Trophoblast cell (in vitro differentiated cells and primary cell): Measurements from ENCODE around the gene PBX3.

ENCODE experiments used
- DNase-seq, 2 donors: peaks; one replicate each; pipeline ENCODE4 v3.0.0-alpha.2; 2016
- H2AFZ ChIP-seq: 2 replicates; pipeline ENCODE4 v1.6.1; 2013; ENCODE audit warnings: low read length, moderate library complexity, mild to moderate bottlenecking; ENCODE audit not compliant: insufficient read depth, poor library complexity
- H2AK5ac ChIP-seq: 2 replicates; pipeline ENCODE4 v1.6.1; 2013; ENCODE audit warnings: mild to moderate bottlenecking, low read length
- H2BK120ac ChIP-seq: 2 replicates; pipeline ENCODE4 v1.6.1; 2013; ENCODE audit warnings: low read length, mild to moderate bottlenecking, moderate library complexity; ENCODE audit not compliant: insufficient read depth, poor library complexity
- H2BK12ac ChIP-seq: 2 replicates; pipeline ENCODE4 v1.6.1; 2013; ENCODE audit warnings: mild to moderate bottlenecking, low read length, moderate library complexity
- H2BK5ac ChIP-seq: 2 replicates; pipeline ENCODE4 v1.6.1; 2013; ENCODE audit warnings: low read length, low read depth, moderate library complexity, mild to moderate bottlenecking; ENCODE audit not compliant: poor library complexity
- H3K14ac ChIP-seq: 2 replicates; pipeline ENCODE4 v1.6.1; 2013; ENCODE audit warnings: mild to moderate bottlenecking, low read length
- H3K18ac ChIP-seq: 2 replicates; pipeline ENCODE4 v1.6.1; 2013; ENCODE audit warnings: mild to moderate bottlenecking, low read length
- H3K23ac ChIP-seq: 2 replicates; pipeline ENCODE4 v1.6.1; 2013; ENCODE audit warnings: low read length
- H3K27ac ChIP-seq: 2 replicates; pipeline ENCODE4 v1.5.1; 2013; ENCODE audit warnings: low read depth, mild to moderate bottlenecking, inconsistent platforms, low read length, moderate library complexity
- H3K27me3 ChIP-seq: 2 replicates; pipeline ENCODE4 v1.6.1; 2013; ENCODE audit warnings: inconsistent platforms, mild to moderate bottlenecking, low read length, moderate library complexity; ENCODE audit not compliant: insufficient read depth
- H3K36me3 ChIP-seq, 2 experiments: 1 replicate in 1 of 2; 2 replicates in 1 of 2; pipeline ENCODE4 v1.6.1; 2013; ENCODE audit warnings: low read length in 2 of 2, mild to moderate bottlenecking in 2 of 2, moderate library complexity in 1 of 2; ENCODE audit not compliant: insufficient read depth in 2 of 2, control insufficient read depth in 1 of 2
- H3K4ac ChIP-seq: 2 replicates; pipeline ENCODE4 v1.6.1; 2013; ENCODE audit warnings: low read depth, mild to moderate bottlenecking, low read length, moderate library complexity
- H3K4me1 ChIP-seq, 2 experiments: 1 replicate in 1 of 2; 2 replicates in 1 of 2; pipeline ENCODE4 v1.6.1; 2013; ENCODE audit warnings: low read length in 2 of 2, mild to moderate bottlenecking in 2 of 2, moderate library complexity in 1 of 2; ENCODE audit not compliant: insufficient read depth in 2 of 2, control insufficient read depth in 1 of 2
- H3K4me2 ChIP-seq: 2 replicates; pipeline ENCODE4 v1.6.1; 2013; ENCODE audit warnings: inconsistent platforms, mild to moderate bottlenecking, low read length, moderate library complexity
- H3K4me3 ChIP-seq: 2 replicates; pipeline ENCODE4 v1.5.1; 2013; ENCODE audit warnings: mild to moderate bottlenecking, low read depth, low read length, inconsistent platforms
- H3K79me1 ChIP-seq: one replicate; pipeline ENCODE4 v1.6.1; 2013; ENCODE audit warnings: low read length
- H3K79me2 ChIP-seq: 2 replicates; pipeline ENCODE4 v1.6.1; 2013; ENCODE audit warnings: low read length, mild to moderate bottlenecking; ENCODE audit not compliant: control insufficient read depth, insufficient read depth, poor library complexity
- H3K9ac ChIP-seq: 2 replicates; pipeline ENCODE4 v1.6.1; 2013; ENCODE audit warnings: mild to moderate bottlenecking, low read length
- H3K9me3 ChIP-seq: 2 replicates; pipeline ENCODE4 v1.6.1; 2013; ENCODE audit warnings: low read depth, mild to moderate bottlenecking, control low read depth, inconsistent platforms, low read length; ENCODE audit not compliant: insufficient read depth
- H4K12ac ChIP-seq: 2 replicates; pipeline ENCODE4 v1.6.1; 2013; ENCODE audit warnings: low read depth, mild to moderate bottlenecking, low read length, moderate library complexity
- H4K8ac ChIP-seq: 2 replicates; pipeline ENCODE4 v1.6.1; 2013; ENCODE audit warnings: low read depth, mild to moderate bottlenecking, low read length, moderate library complexity
- H4K91ac ChIP-seq: one replicate; pipeline ENCODE4 v1.6.1; 2013; ENCODE audit warnings: low read depth, mild to moderate bottlenecking, low read length, moderate library complexity
- WGBS: extraction: QIAGEN DNeasy Blood & Tissue Kit; methylation state at CpG from one replicate; pipeline ENCODE4 v1.1.7; 2013; ENCODE audit warnings: missing lambda C conversion rate; ENCODE audit not compliant: insufficient read length, insufficient coverage; ENCODE audit errors: extremely low coverage; 5-methylcytosine and 5-hydroxymethylcytosine counted together

The PBX3 gene

GRCh38 chr9:125926936-125927335 lies 179.8 kb downstream of the PBX3 start:
- no peak overlapping the region for H4K91ac ChIP-seq
- no peaks in the 10 kb centered on the region for H3K27me3 ChIP-seq
- H3K23ac ChIP-seq: no peak overlapping the region
- DNase-seq: no peak
- no peak overlapping the region for H4K12ac ChIP-seq
- no peak overlapping the region for H3K14ac ChIP-seq
- no peak overlapping the region for H2BK5ac ChIP-seq
- no peak overlapping the region for H3K27ac ChIP-seq
- H3K9ac ChIP-seq: no peak overlapping the region
- no peaks in the 10 kb centered on the region for H3K79me1 ChIP-seq
- no peak overlapping the region for H2BK12ac ChIP-seq
- no peak overlapping the region for H2BK120ac ChIP-seq
- H2AFZ ChIP-seq: no peak overlapping the region
- no peak overlapping the region for H3K4me3 ChIP-seq
- H3K9me3 ChIP-seq: no peaks in the 10 kb centered on the region
- H3K79me2 ChIP-seq: no peaks in the 10 kb centered on the region
- H3K4ac ChIP-seq: no peak overlapping the region
- H3K18ac ChIP-seq: no peak overlapping the region
- no peaks in the 10 kb centered on the region for H3K4me1 ChIP-seq
- no peak overlapping the region for H3K4me2 ChIP-seq
- no peak overlapping the region for H4K8ac ChIP-seq
- no CpG with 5 or more reads among the region's 1 CpG for WGBS
- no peak overlapping the region for H2AK5ac ChIP-seq
- H3K36me3 ChIP-seq: no peaks in the 10 kb centered on the region

DNA sequence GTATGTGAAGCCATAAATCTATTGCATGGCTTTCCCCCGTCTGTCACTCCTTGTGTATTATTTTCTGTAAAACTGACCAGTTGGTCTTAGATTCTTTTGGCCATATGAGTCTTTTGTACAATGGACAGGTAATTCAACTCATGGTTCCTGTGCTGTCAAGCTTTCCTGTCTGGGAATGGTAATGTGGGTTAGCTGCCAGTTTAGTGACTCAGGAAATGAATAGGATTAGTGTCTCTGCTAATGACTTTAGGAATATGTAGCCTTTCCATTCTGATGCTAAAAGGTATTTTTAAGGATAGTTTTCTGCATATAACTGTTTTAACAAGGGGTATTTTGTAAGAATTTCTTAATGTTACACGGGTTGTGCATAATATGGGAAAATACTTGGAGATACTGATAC lies 182.7 kb downstream of the PBX3 start:
- no peak overlapping the region for H2BK120ac ChIP-seq
- no peak overlapping the region for H3K4ac ChIP-seq
- H4K8ac ChIP-seq: no peak overlapping the region
- no peak overlapping the region for H4K12ac ChIP-seq
- H3K18ac ChIP-seq: no peak overlapping the region
- no peak overlapping the region for H2AFZ ChIP-seq
- no peaks in the 10 kb centered on the region for H3K79me1 ChIP-seq
- H3K14ac ChIP-seq: no peak overlapping the region
- H3K9ac ChIP-seq: no peak overlapping the region
- no peak overlapping the region for H4K91ac ChIP-seq
- no peaks in the 10 kb centered on the region for H3K36me3 ChIP-seq
- no peak overlapping the region for H2AK5ac ChIP-seq
- no peak overlapping the region for H2BK5ac ChIP-seq
- no CpG with 5 or more reads among the region's 2 CpGs for WGBS
- DNase-seq: no peak
- no peak overlapping the region for H2BK12ac ChIP-seq
- no peaks in the 10 kb centered on the region for H3K4me1 ChIP-seq
- H3K4me3 ChIP-seq: no peak overlapping the region
- H3K27me3 ChIP-seq: no peaks in the 10 kb centered on the region
- H3K27ac ChIP-seq: no peak overlapping the region
- H3K79me2 ChIP-seq: no peaks in the 10 kb centered on the region
- no peak overlapping the region for H3K4me2 ChIP-seq
- no peaks in the 10 kb centered on the region for H3K9me3 ChIP-seq
- no peak overlapping the region for H3K23ac ChIP-seq

DNA sequence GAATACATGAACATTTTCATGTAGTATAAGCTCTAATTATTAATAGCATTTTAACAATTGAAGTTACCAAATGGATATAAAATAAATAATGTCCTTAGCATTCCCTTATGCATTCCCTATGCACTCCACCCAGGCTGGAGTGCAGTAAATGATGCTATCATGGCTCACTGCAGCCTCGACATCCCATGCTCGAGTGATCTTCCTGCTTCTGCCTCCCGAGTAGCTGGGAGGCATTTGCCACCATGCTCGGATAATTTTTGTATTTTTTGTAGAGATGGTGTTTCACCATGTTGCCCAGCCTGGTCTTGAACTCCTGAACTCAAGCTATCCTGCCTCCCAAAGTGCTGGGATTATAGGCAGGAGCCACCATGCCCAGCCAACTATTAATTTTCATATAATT lies 184.0 kb downstream of the PBX3 start:
- WGBS: no CpG with 5 or more reads among the region's 4 CpGs

DNA sequence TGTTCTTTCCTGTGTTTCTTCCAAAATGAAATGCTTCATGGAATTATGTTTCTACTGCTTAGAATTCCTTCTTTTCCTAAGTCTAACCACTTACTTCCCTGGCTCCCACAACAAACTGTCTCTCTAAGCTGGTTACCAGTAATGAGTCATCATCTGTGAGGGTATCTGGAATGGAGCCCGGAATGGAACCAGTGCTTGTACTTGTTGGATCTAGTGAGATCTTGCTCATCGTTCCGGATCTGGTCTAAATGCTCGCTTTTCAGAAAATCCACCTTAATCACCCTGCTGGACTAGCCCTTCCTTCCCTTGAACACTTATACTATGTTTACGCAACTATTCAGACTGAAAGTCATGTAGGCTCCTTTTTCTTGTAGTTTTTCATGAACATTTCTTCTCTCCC lies 184.8 kb downstream of the PBX3 start:
- no peak overlapping the region for H2AK5ac ChIP-seq
- H3K4me2 ChIP-seq: no peak overlapping the region
- DNase-seq: peak; percentile 29 to 38
- H3K36me3 ChIP-seq: no peaks in the 10 kb centered on the region
- H3K79me2 ChIP-seq: no peaks in the 10 kb centered on the region
- no peak overlapping the region for H2AFZ ChIP-seq
- no peak overlapping the region for H3K4ac ChIP-seq
- H3K18ac ChIP-seq: no peak overlapping the region
- no peaks in the 10 kb centered on the region for H3K79me1 ChIP-seq
- no peak overlapping the region for H4K12ac ChIP-seq
- no peak overlapping the region for H3K14ac ChIP-seq
- no peak overlapping the region for H3K27ac ChIP-seq
- no peak overlapping the region for H2BK120ac ChIP-seq
- H2BK5ac ChIP-seq: no peak overlapping the region
- no peak overlapping the region for H4K91ac ChIP-seq
- H3K9ac ChIP-seq: no peak overlapping the region
- no peaks in the 10 kb centered on the region for H3K27me3 ChIP-seq
- H2BK12ac ChIP-seq: no peak overlapping the region
- no peaks in the 10 kb centered on the region for H3K4me1 ChIP-seq
- no CpG with 5 or more reads among the region's 5 CpGs for WGBS
- H3K9me3 ChIP-seq: no peaks in the 10 kb centered on the region
- no peak overlapping the region for H3K23ac ChIP-seq
- H4K8ac ChIP-seq: no peak overlapping the region
- H3K4me3 ChIP-seq: no peak overlapping the region

More for the DNA sequence above, 184.0 kb downstream of the PBX3 start:
- no peak overlapping the region for H3K4me3 ChIP-seq
- H3K79me2 ChIP-seq: no peaks in the 10 kb centered on the region
- H2BK120ac ChIP-seq: no peak overlapping the region
- H3K4ac ChIP-seq: no peak overlapping the region
- H3K4me2 ChIP-seq: no peak overlapping the region
- no peak overlapping the region for H4K8ac ChIP-seq
- H3K9ac ChIP-seq: no peak overlapping the region
- no peaks in the 10 kb centered on the region for H3K9me3 ChIP-seq
- H4K12ac ChIP-seq: no peak overlapping the region
- no peak overlapping the region for H4K91ac ChIP-seq
- no peak overlapping the region for H2AFZ ChIP-seq
- no peak overlapping the region for H2AK5ac ChIP-seq
- H3K36me3 ChIP-seq: no peaks in the 10 kb centered on the region
- no peak overlapping the region for H2BK5ac ChIP-seq
- no peak overlapping the region for H3K18ac ChIP-seq
- no peak for DNase-seq
- no peaks in the 10 kb centered on the region for H3K79me1 ChIP-seq
- H3K27ac ChIP-seq: no peak overlapping the region
- H3K23ac ChIP-seq: no peak overlapping the region
- no peak overlapping the region for H2BK12ac ChIP-seq
- H3K14ac ChIP-seq: no peak overlapping the region
- no peaks in the 10 kb centered on the region for H3K4me1 ChIP-seq
- no peaks in the 10 kb centered on the region for H3K27me3 ChIP-seq
